GM18951 (cell line): ENCODE data around the gene SOX12.

Source experiments
- POLR2A ChIP-seq: IDR thresholded peaks from 4 replicates; pipeline ENCODE4 v1.6.1; 2011; ENCODE audit warnings: mild to moderate bottlenecking; ENCODE audit not compliant: insufficient read length, insufficient read depth; ENCODE audit errors: extremely low read depth
- in situ Hi-C: fragments of 300-500 bp; cut with MboI; formaldehyde crosslinking; loops from one replicate; pipeline ENCODE4 v1.12.0; 2022; ENCODE audit warnings: low sequenced_read_pairs, mixed read lengths, inconsistent platforms; ENCODE audit not compliant: unreplicated experiment

Gene SOX12

GRCh38 chr20:325045-325888 lies at the start of gene SOX12:
Gene SOX12, plus strand, starts transcription at chr20:325552. Its CDS starts 373 bp downstream, at chr20:325925.
- in situ Hi-C loops, result no loop called here
- TF ChIP-seq POLR2A, result peak; percentile 70

DNA sequence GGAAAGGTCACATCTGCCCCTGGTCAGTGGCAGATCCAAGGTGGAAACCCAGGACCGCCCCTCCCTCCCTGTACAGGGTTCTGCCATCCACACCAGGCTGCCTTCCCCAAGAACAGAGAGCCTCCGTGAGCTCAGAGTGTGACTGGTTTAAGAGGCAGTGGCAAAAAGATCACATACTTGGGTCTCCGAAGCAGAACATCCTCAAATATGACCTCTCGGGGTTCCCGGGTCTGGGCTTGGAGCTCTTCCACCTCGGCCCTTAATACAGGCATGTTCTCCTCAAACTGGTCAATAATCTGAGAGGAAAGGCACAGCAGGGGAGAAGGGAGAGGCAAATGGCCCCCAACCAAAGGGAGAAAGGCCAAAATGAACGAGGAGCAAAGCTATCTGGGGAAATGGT lies 49.6 kb upstream of the SOX12 start:
- no peak for TF ChIP-seq POLR2A
- in situ Hi-C loops, result no loop called here

DNA sequence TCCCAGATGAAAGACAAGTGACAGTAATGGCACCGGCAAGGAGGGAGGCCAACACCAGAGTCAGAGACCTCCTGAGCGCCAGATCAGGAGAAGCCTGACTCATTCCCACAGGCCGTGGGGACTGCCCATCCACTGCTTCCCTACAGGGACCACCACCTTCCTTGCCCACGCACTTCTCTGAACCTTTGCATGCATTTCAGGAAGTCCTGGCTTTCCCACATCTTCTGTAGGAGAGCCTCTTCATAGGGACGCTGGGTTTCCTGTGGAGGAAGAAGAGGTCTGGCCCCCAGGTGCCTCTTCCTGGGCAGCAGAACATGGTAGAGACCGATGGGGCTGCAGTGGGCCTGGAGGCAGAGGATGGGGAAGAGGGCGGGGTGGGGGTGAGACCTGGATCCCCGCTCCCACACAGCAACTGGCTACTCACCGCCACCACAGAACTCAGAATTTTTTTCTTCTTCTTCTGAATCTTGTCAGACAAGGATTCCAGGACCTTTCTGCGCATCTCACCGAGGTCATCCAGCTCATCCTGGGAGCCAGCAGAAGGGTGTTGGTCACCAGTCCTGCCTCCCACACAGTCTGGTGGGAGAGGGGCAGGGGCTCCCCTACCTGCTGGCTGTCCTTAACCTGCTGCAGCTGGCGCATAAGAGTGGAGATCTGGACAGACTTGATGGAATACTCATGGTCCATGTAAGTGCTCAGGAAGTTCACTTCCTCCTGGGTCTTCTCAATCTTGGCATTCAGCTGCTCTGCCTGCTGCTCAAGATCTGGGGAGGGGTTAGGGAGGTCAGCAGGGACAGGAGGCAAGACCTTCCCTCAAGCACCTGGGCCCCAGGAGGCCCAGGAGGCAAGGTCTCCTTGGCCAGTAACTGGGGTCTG lies 48.5 kb upstream of the SOX12 start:
- in situ Hi-C loops, result no loop called here
- TF ChIP-seq POLR2A, result no peak

DNA sequence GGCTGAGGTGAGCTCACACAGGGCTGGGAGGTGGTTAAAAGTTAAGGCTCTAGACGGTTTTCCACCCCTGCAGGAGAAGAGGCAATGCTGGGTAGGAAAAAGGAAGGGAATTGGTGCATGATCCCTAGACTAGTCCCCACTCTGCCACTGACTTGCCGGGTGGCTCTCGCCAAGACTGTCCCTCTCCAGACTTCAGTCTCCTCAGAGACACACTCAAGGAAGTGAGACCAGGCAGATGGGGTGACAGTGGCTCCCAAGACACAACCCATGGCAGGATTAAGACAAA lies 47.9 kb upstream of the SOX12 start:
- TF ChIP-seq POLR2A, result no peak
- in situ Hi-C loops, result no loop called here

DNA sequence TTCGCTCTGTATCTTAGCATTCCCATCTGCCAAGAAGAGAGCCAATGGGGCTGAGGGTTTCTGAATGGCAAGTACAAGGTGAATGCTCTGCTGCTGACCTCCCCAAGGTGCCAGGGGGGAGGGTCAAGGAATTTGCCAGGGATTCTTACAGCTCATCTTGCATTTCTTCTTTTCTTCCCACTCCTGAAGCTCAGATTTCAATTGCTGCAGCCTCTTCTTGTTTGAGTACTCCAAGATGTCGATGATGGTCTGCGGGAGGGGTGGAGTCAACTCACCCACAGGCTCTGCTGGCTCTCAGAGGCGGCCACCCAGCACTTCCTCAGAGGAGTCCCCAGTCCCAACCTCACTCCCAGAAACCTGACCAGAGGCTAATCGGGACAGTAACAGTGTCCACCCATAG lies 47.2 kb upstream of the SOX12 start:
- in situ Hi-C loops, result no loop called here
- no peak for TF ChIP-seq POLR2A

- in situ Hi-C loops, result no loop called here
- TF ChIP-seq POLR2A, result no peak
Measured at GRCh38 chr20:278607-279571, 46.5 kb upstream of the SOX12 start.

- TF ChIP-seq POLR2A, result no peak
- in situ Hi-C loops, result no loop called here
Measured at GRCh38 chr20:284172-284571, 41.2 kb upstream of the SOX12 start.

DNA sequence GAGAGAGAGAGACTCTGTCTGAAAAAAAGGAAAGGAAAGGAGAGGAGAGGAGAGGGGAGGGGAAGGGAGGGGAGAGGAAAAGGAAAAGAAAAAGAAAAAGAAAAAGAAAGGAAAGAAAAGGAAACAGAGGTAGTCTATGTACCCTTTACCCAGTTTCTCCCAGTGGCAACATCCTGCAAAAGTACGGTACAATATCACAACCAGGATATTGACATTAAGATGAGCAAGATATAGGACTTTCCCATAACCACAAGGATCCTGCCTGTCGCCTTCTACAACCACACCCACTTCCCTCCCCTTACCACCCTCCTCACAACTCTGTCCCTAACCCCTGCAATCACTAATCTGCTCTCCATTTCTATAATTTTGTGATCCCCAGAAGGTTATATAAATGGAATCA lies 38.8 kb upstream of the SOX12 start:
- TF ChIP-seq POLR2A, result no peak
- in situ Hi-C loops, result no loop called here

DNA sequence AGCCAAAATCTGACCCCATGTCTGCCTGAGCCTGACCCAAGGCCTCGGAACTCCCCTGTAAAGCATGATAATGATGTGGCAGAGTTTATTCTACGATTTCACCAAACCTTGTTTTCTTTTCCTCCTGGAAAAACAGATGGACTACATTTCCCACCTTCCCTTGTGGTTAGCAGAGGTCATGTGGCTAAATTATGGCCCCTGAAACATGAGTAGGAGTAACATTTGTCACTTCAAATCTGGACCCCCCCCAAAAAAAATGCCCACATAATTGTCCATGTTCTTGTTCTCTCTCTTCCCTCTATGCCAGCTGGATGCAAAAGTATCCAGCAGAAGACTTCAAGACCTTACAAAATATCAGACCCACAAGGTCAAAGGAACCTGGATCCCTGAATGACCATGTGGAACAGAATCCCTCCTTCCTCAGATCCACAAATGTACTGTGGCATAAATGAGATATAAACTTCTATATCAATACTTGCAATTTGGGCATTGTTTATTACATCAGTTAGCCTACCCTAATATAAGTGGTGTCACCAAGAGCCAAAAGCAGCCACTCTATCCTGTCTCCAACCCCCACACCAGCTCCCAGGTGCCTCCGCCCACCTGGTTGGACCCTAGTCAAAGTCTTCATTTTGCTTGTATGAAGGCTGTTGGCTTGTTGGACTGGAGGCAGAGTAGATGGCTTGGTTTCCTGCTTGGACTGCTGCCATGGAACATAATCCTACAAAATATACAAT lies 36.2 kb upstream of the SOX12 start:
- in situ Hi-C loops, result no loop called here
- TF ChIP-seq POLR2A, result no peak

DNA sequence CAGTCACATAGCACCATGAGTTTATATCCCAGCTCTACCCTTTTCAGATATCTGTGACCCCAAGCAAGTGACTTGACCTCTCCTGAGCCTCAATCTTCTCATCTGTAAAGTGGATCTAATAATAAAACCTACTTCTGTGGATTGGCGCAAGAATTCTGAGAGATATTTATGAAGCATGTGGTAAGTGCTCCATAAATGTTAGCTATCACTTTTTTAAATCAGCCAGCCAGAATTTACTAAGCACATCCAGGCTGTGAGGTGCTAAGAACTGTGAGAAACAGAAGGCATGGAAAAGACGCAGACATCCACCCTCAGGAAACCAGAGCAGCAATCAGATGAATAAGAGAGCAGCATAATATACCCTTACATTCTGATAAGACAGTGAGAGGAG lies 35.7 kb upstream of the SOX12 start:
- no peak for TF ChIP-seq POLR2A
- in situ Hi-C loops, result no loop called here

- TF ChIP-seq POLR2A, result peak; percentile 51
- in situ Hi-C loops, result no loop called here
Measured at GRCh38 chr20:290084-290831, 35.1 kb upstream of the SOX12 start, which contains the start of gene C20orf96. Gene C20orf96, minus strand, starts transcription at chr20:290750. Its CDS starts 140 bp downstream, at chr20:290610.

DNA sequence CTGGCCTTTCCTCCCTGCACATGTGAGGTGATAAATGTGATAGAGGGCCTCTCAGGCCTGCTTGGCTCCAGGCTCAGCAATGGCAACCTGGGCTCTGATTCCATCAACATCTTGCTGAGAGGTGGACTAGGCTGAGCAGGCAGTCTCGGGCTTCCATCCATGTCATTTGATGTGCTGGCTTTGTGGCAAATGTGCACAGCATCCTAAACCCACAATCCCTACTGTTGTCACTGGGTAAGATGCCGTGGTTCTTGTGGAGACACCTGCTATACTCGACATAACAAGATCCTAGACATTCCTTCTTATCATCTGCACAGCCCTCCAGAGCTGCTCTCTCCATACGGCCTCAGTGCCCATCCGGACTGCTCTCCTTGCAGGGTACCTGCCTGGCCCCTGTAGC lies 30.8 kb upstream of the SOX12 start:
- no peak for TF ChIP-seq POLR2A
- in situ Hi-C loops, result no loop called here

- in situ Hi-C loops, result no loop called here
Measured at GRCh38 chr20:295804-296203, 29.5 kb upstream of the SOX12 start.

More at GRCh38 chr20:295804-296203, 29.5 kb upstream of the SOX12 start:
- no peak for TF ChIP-seq POLR2A
